SU-DHL-6 (cell line): ENCODE measurements around the gene TJP1.
"Not testable (repeated sequence)": the region's sequence is repeated elsewhere in the genome, so short reads cannot be mapped to it uniquely, and the experiment has no call there.

Source experiments
- H2AFZ ChIP-seq: fragments of 200-600 bp; sonication (generic); 2 replicates; pipeline ENCODE4 v1.6.1; 2014; ENCODE audit warnings: low read depth, mild to moderate bottlenecking, moderate library complexity, mixed read lengths, antibody characterized with exemption, low read length; ENCODE audit not compliant: severe bottlenecking
- H3F3A ChIP-seq: fragments of 200-600 bp; shearing (Covaris generic); 2 replicates; pipeline ENCODE4 v1.6.0; 2016; ENCODE audit warnings: antibody characterized with exemption, mild to moderate bottlenecking; ENCODE audit not compliant: insufficient read depth
- H3K27ac ChIP-seq: fragments of 200-600 bp; sonication (generic); 2 replicates; pipeline ENCODE4 v1.5.1; 2016; ENCODE audit warnings: low read depth, mild to moderate bottlenecking, low read length, moderate library complexity, mixed read lengths
- H3K27me3 ChIP-seq: fragments of 200-600 bp; sonication (generic), shearing (Covaris generic); 2 replicates; pipeline ENCODE4 v1.6.0; 2014; ENCODE audit warnings: mild to moderate bottlenecking, low read length
- H3K36me3 ChIP-seq: fragments of 200-600 bp; sonication (generic); 2 replicates; pipeline ENCODE4 v1.6.1; 2014; ENCODE audit warnings: mild to moderate bottlenecking, low read length, mixed read lengths
- H3K4me2 ChIP-seq: fragments of 300-600, 200-600 bp; shearing (Covaris generic), sonication (generic); 2 replicates; pipeline ENCODE4 v1.6.0; 2014; ENCODE audit warnings: low read length, low read depth, mild to moderate bottlenecking; ENCODE audit not compliant: poor library complexity, severe bottlenecking
- H3K4me3 ChIP-seq: fragments of 200-600 bp; sonication (generic); 2 replicates; pipeline ENCODE4 v1.5.1; 2014; ENCODE audit warnings: antibody characterized with exemption, low read length, mild to moderate bottlenecking, mixed read lengths; ENCODE audit not compliant: insufficient read depth, poor library complexity, severe bottlenecking
- H3K79me2 ChIP-seq: fragments of 200-600 bp; sonication (generic); 2 replicates; pipeline ENCODE4 v1.6.1; 2014; ENCODE audit warnings: mild to moderate bottlenecking, low read length, moderate library complexity; ENCODE audit not compliant: insufficient read depth
- H3K9ac ChIP-seq: fragments of 200-600 bp; sonication (generic); 2 replicates; pipeline ENCODE4 v1.7.0; 2014; ENCODE audit warnings: mild to moderate bottlenecking, low read length
- H3K9me2 ChIP-seq: fragments of 200-600 bp; sonication (generic); replicated peaks from 2 replicates; pipeline ENCODE4 v1.6.1; 2014; ENCODE audit warnings: low read length; ENCODE audit not compliant: insufficient read depth
- H3K9me3 ChIP-seq: fragments of 200-600 bp; sonication (generic); 2 replicates; pipeline ENCODE4 v1.6.1; 2014; ENCODE audit warnings: low read length, mixed read lengths; ENCODE audit not compliant: insufficient read depth
- H4K20me1 ChIP-seq: fragments of 200-600 bp; sonication (generic); 2 replicates; pipeline ENCODE4 v1.6.1; 2014; ENCODE audit warnings: low read depth, mild to moderate bottlenecking, antibody characterized with exemption, low read length, moderate library complexity, mixed read lengths
- CTCF ChIP-seq: fragments of 200-600 bp; sonication (generic); IDR thresholded peaks from one replicate; pipeline ENCODE4 v1.5.1; 2017; ENCODE audit warnings: antibody characterized with exemption, mild to moderate bottlenecking, low read length, moderate library complexity; ENCODE audit not compliant: insufficient read depth, poor library complexity, severe bottlenecking
- EZH2phosphoT487 ChIP-seq: fragments of 200-600 bp; sonication (generic), shearing (Covaris generic); conservative IDR thresholded peaks from 2 replicates; pipeline ENCODE4 v1.6.1; 2018; ENCODE audit warnings: mild to moderate bottlenecking, antibody characterized with exemption, low read length, moderate library complexity, mixed read lengths

TJP1 gene

GRCh38 chr15:29731865-29732264 is 90.4 kb downstream of the TJP1 start:
- no peaks in the 10 kb centered on the region for H3F3A ChIP-seq
- H3K9ac ChIP-seq: no peak overlapping the region
- no peak overlapping the region for H3K27ac ChIP-seq
- TF ChIP-seq CTCF: no peak
- TF ChIP-seq EZH2phosphoT487: no peak
- no peak overlapping the region for H2AFZ ChIP-seq
- H3K9me3 ChIP-seq: no peaks in the 10 kb centered on the region
- H3K36me3 ChIP-seq: no peaks in the 10 kb centered on the region
- H3K27me3 ChIP-seq: no peaks in the 10 kb centered on the region
- H3K4me2 ChIP-seq: no peak overlapping the region
- H3K9me2 ChIP-seq: no peaks in the 10 kb centered on the region
- H4K20me1 ChIP-seq: no peaks in the 10 kb centered on the region
- H3K4me3 ChIP-seq: no peak overlapping the region
- no peaks in the 10 kb centered on the region for H3K79me2 ChIP-seq

DNA sequence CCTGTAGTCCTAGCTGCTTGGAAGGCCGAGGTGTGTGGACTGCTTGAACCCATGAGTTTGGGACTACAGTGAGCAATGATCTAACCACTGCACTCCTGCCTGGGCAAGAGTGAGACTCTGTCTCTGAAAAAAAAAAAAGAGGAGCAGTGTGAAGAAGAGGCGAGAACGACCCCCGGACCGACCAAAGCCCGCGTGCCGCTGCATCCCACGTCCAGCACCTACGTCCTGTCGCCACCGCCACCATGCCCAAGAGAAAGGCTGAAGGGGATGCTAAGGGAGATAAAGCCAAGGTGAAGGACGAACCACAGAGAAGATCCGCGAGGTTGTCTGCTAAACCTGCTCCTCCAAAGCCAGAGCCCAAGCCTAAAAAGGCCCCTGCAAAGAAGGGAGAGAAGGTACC is 91.8 kb downstream of the TJP1 start:
- not testable (repeated sequence) for H3F3A ChIP-seq, H3K9me3 ChIP-seq, H3K27me3 ChIP-seq, H3K9me2 ChIP-seq, H3K27ac ChIP-seq, H4K20me1 ChIP-seq, H2AFZ ChIP-seq, H3K4me3 ChIP-seq, H3K9ac ChIP-seq, H3K79me2 ChIP-seq, H3K4me2 ChIP-seq, H3K36me3 ChIP-seq

GRCh38 chr15:29728418-29728817 is 93.8 kb downstream of the TJP1 start:
- Histone ChIP-seq H3K79me2 (no peaks in the 10 kb centered on the region), H4K20me1 (no peaks in the 10 kb centered on the region), H3K27ac (no peak overlapping the region), H3K9ac (no peak overlapping the region), H3F3A (no peaks in the 10 kb centered on the region), H3K9me2 (no peaks in the 10 kb centered on the region), H3K4me2 (no peak overlapping the region), H3K4me3 (no peak overlapping the region), H3K9me3 (no peaks in the 10 kb centered on the region), H3K27me3 (no peaks in the 10 kb centered on the region), H3K36me3 (no peaks in the 10 kb centered on the region), H2AFZ (no peak overlapping the region)
- TF ChIP-seq CTCF (no peak), EZH2phosphoT487 (no peak)

GRCh38 chr15:29727871-29728270 is 94.4 kb downstream of the TJP1 start:
- Histone ChIP-seq H2AFZ (no peak overlapping the region), H3K79me2 (no peaks in the 10 kb centered on the region), H3K4me3 (no peak overlapping the region), H3K36me3 (no peaks in the 10 kb centered on the region), H3K27ac (no peak overlapping the region), H3K27me3 (no peaks in the 10 kb centered on the region), H3K9me3 (peaks cover 2% of the 10 kb centered on the region; the same call in 1 of the 2 replicates), H4K20me1 (no peaks in the 10 kb centered on the region), H3F3A (no peaks in the 10 kb centered on the region), H3K9me2 (no peaks in the 10 kb centered on the region), H3K4me2 (no peak overlapping the region), H3K9ac (no peak overlapping the region)
- TF ChIP-seq CTCF (no peak), EZH2phosphoT487 (no peak)
